ENCODE measurements around the gene DBNDD2. TPM values are rescaled to one million over a fixed set of nuclear protein-coding genes. Genes with fewer than 3 reads are reported as not detected.

The DBNDD2 gene
- total and polyA plus RNA-seq, 2 donors = 8.7 to 54.2 TPM

Other genes with a start within 250 kb of the DBNDD2 start
- 6.5 TPM for gene PI3, start 233.4 kb upstream of the DBNDD2 start, total RNA-seq
- gene PI3, start 233.4 kb upstream of the DBNDD2 start, polyA plus RNA-seq = 567 TPM
- 0.24 TPM for gene SEMG1, start 201.3 kb upstream of the DBNDD2 start, total RNA-seq
- 0.78 TPM for gene SEMG1, start 201.3 kb upstream of the DBNDD2 start, polyA plus RNA-seq
- 0.09 TPM for gene SEMG2, start 186.9 kb upstream of the DBNDD2 start, total RNA-seq
- gene SEMG2, start 186.9 kb upstream of the DBNDD2 start, polyA plus RNA-seq = 0.39 TPM
- 28.0 TPM for gene SLPI, start 153.7 kb upstream of the DBNDD2 start, total RNA-seq
- 663 TPM for gene SLPI, start 153.7 kb upstream of the DBNDD2 start, polyA plus RNA-seq
- not detected for gene RBPJL, start 101.4 kb upstream of the DBNDD2 start, total RNA-seq
- 0.07 TPM for gene RBPJL, start 101.4 kb upstream of the DBNDD2 start, polyA plus RNA-seq
- gene MATN4, start 100.0 kb upstream of the DBNDD2 start, total RNA-seq = 0.14 TPM
- 0.14 TPM for gene MATN4, start 100.0 kb upstream of the DBNDD2 start, polyA plus RNA-seq
- gene SDC4, start 59.9 kb upstream of the DBNDD2 start, total RNA-seq = 7.4 TPM
- gene SDC4, start 59.9 kb upstream of the DBNDD2 start, polyA plus RNA-seq = 18.9 TPM
- 15.2 TPM for gene SYS1, start 45.1 kb upstream of the DBNDD2 start, total RNA-seq
- gene SYS1, start 45.1 kb upstream of the DBNDD2 start, polyA plus RNA-seq = 19.7 TPM
- gene TP53TG5, start 30.0 kb upstream of the DBNDD2 start, total RNA-seq = 0.24 TPM
- 0.27 TPM for gene TP53TG5, start 30.0 kb upstream of the DBNDD2 start, polyA plus RNA-seq
- 28.1 TPM for gene PIGT, start 7.9 kb downstream of the DBNDD2 start, total RNA-seq
- 52.6 TPM for gene PIGT, start 7.9 kb downstream of the DBNDD2 start, polyA plus RNA-seq
- 5.6 TPM for gene WFDC2, start 61.5 kb downstream of the DBNDD2 start, total RNA-seq
- gene WFDC2, start 61.5 kb downstream of the DBNDD2 start, polyA plus RNA-seq = 48.4 TPM
- gene SPINT3, start 107.3 kb downstream of the DBNDD2 start, total RNA-seq = not detected
- gene SPINT3, start 107.3 kb downstream of the DBNDD2 start, polyA plus RNA-seq = not detected
- not detected for gene WFDC6, start 131.2 kb downstream of the DBNDD2 start, total RNA-seq
- 0.27 TPM for gene WFDC6, start 131.2 kb downstream of the DBNDD2 start, polyA plus RNA-seq
- not detected for gene EPPIN, start 139.1 kb downstream of the DBNDD2 start, total RNA-seq
- 0.21 TPM for gene EPPIN, start 139.1 kb downstream of the DBNDD2 start, polyA plus RNA-seq
- gene WFDC8, start 171.0 kb downstream of the DBNDD2 start, total RNA-seq = not detected
- not detected for gene WFDC8, start 171.0 kb downstream of the DBNDD2 start, polyA plus RNA-seq
- gene WFDC10A, start 221.4 kb downstream of the DBNDD2 start, total RNA-seq = not detected
- gene WFDC10A, start 221.4 kb downstream of the DBNDD2 start, polyA plus RNA-seq = 0.09 TPM
- not detected for gene WFDC9, start 223.0 kb downstream of the DBNDD2 start, total RNA-seq
- gene WFDC9, start 223.0 kb downstream of the DBNDD2 start, polyA plus RNA-seq = not detected